ENCODE measurements around the gene ZYG11B.
"Not testable (repeated sequence)": the region's sequence is repeated elsewhere in the genome, so short reads cannot be mapped to it uniquely, and the experiment has no call there.

The ZYG11B gene

GRCh38 chr1:52759908-52760307 is 33.7 kb downstream of the ZYG11B start:
- DNase-seq: no peak

- no peak for DNase-seq
These were observed 41.5 kb downstream of the ZYG11B start for GRCh38 chr1:52767596-52768280.

GRCh38 chr1:52769346-52770033 is 43.2 kb downstream of the ZYG11B start:
- DNase-seq: no peak

- no peak for DNase-seq
These were observed 45.1 kb downstream of the ZYG11B start for GRCh38 chr1:52771384-52771783.

- DNase-seq: no peak
These were observed 59.9 kb downstream of the ZYG11B start for GRCh38 chr1:52786148-52786547.

GRCh38 chr1:52790429-52790828 is 64.2 kb downstream of the ZYG11B start:
- not testable (repeated sequence) for DNase-seq

DNA sequence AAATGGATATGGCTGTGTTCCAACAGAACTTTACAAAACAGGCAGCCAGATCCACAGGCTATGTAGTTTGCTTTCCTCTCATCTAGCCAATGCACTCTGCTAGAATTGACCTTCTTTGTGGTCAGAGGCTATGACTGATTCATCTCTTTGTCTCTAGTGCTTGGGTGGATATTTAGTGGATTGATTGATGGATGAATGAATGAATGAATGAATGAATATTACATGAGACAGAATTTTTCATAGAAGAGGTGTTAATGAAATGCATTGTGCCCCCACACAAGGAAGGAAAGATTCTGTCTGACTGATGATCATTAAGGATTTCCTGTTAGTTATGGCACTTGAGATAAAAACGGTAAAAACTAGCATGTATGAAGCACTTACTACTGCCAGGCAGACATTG is 65.8 kb downstream of the ZYG11B start:
- no peak for DNase-seq

GRCh38 chr1:52793717-52794116 is 67.5 kb downstream of the ZYG11B start:
- DNase-seq: not testable (repeated sequence)

GRCh38 chr1:52795464-52795863 is 69.2 kb downstream of the ZYG11B start:
- DNase-seq: no peak

GRCh38 chr1:52798331-52798730 is 72.1 kb downstream of the ZYG11B start:
- no peak for DNase-seq

DNA sequence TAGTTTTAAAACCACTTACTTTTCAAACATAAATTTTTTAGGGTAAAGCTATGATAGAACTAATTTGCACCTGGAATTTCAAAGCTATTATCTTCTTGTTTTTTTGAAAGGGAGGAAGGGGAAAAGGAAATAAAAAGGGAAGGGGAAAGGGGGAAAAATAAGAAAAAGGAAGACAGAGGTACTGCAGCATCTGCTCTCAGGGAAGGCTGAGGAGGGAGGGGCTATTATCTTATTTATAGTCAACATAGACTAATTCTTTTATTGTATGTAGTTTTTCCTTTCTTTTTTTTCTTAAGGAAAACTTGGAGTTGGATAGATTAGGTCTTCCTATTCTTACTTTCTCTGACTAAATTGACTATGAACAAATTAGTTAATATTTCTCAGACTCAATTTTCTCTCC is 74.8 kb downstream of the ZYG11B start:
- DNase-seq: no peak

DNA sequence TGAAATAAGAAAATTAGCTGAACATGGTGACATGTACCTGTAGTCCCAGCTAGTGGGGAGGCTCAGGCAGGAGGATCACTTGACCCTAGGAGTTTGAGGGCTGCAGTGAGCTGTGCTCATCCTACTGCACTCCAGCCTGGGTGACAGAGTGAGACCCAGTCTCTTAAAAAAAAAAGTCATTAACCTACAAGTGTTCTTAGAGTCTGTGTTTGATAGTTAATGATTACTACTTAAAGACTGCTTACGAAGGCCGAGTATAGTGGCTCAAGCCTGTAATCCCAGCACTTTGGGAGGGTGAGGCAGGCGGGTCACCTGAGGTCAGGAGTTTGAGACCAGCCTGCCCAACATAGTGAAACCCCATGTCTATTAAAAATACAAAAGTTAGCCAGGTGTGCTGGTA is 77.8 kb downstream of the ZYG11B start:
- DNase-seq: not testable (repeated sequence)

- DNase-seq: no peak
These were observed 88.2 kb downstream of the ZYG11B start for GRCh38 chr1:52814465-52814864.

- DNase-seq: not testable (repeated sequence)
These were observed 94.6 kb downstream of the ZYG11B start for GRCh38 chr1:52820830-52821229.

DNA sequence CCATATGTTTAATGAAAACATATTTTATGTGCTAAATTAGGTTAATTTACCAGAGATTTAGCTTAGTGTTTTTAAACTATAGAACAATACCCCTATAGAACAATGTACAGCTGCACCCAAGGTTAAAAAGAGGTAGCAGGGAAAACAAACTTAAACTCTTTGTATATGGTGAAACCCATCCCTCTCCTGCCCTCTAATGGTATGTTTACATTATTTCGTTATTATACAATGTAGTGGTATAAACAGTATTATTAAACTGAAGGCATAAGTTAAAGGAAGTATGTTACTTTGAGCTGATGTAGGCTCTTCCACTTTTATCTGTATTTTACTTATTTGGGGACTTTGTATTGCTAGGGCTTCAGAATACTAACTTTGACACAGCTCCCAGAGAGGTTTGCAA is 99.6 kb downstream of the ZYG11B start:
- peak in 1 of 2 donors; percentile 25 for DNase-seq

DNA sequence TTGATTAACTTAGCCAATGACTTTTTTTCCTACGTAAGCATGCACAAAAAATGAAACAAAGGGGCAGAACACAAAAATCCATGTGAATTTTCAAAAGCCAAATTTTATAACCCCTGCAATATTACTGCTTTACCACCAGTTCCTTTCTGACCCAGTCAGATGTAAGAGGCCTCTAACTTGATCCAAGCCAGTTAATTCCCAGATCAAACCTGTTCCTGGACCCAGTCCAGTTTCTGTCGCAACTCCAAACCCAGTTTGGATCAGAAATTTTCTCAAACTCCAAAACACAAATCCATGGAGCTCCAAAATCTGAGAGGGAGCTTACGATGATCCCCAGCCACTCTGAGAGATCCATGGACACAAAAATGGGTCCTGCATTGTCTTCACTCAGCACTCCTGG is 108.5 kb downstream of the ZYG11B start:
- DNase-seq: no peak

DNA sequence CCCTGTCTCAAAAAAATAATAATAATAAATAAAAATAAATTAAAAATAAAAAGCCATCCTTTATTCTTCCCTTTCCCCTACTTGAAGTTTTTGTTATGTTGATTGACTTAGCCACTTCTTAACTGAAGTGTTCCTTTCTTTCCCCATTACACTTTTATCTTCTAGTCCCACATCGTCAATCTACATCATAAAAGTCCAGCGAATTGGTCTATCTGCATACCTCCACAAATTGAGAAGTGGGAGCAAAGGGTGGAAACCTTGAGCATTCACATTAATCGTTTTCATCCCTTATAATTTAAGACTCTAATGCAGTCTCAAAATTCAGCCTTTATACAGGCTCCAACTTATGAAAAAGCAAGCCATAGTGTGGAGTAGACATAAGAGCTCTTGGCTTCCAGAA is 109.8 kb downstream of the ZYG11B start:
- no peak for DNase-seq

- not testable (repeated sequence) for DNase-seq
These were observed 112.9 kb downstream of the ZYG11B start for GRCh38 chr1:52839175-52839574.

GRCh38 chr1:52842643-52843310 is 116.5 kb downstream of the ZYG11B start, which contains the start of gene ZYG11A:
Gene ZYG11A, plus strand, starts transcription at chr1:52842760. Its CDS starts 124 bp downstream, at chr1:52842884.
- peak; percentile 69 to 71 for DNase-seq

GRCh38 chr1:52845119-52845518 is 118.9 kb downstream of the ZYG11B start:
- not testable (repeated sequence) for DNase-seq

DNA sequence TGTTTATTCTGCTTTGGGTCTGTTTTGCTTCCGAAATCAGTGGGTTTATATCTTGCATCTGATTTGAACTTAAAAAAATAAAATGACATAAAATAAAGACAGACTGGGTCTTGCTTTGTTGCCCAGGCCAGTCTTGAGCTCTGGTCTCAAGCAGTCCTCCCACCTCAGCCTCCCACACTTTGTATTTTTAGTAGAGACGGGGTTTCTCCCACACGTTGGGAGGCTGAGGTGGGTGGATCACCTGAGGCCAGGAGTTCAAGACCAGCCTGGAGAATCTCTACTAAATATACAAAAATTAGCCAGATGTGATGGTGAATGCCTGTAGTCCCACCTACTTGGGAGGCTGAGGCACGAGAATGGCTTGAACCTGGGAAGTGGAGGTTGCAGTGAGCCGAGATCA is 122.2 kb downstream of the ZYG11B start:
- DNase-seq: no peak

DNA sequence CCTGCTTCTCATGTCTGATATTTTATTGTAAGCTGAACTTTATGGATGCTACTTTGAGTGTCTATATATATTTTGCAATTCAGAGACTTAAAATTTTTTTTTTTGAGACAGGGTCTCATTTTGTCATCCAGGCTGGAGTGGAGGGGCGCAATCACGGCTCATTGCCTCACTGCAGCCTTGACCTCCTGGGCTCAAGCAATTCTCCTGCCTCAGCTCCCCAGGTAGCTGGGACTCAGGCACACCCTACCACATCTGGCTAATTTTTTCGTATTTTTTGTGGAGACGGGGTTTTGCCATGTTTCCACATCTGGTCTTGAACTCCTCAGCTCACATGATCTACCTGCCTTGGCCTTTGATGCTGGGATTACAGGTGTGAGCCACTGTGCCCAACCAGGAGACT is 124.7 kb downstream of the ZYG11B start:
- DNase-seq: no peak

GRCh38 chr1:52852854-52853253 is 126.6 kb downstream of the ZYG11B start:
- DNase-seq: no peak

GRCh38 chr1:52855584-52855983 is 129.3 kb downstream of the ZYG11B start:
- no peak for DNase-seq

All from CD4-positive, alpha-beta T cell treated with Interleukin-4 for 1 hour (primary cell).